GM23338 (cell line): ENCODE measurements around the gene EPHB1. TPM values are rescaled to one million over a fixed set of nuclear protein-coding genes. Genes with fewer than 3 reads are reported as not detected.

ENCODE experiments used
- ATAC-seq: fragments of 200-7000 bp; cut with Tn5 transposase; 3 replicates; pipeline ENCODE4 v1.9.1; 2020
- DNase-seq: peaks from one replicate; pipeline ENCODE4 v3.0.0-alpha.2; 2015; ENCODE audit warnings: low spot score
- H2AFZ ChIP-seq: fragments of 200-600 bp; sonication (generic); 2 replicates; pipeline ENCODE4 v1.8.0; 2016; ENCODE audit warnings: antibody characterized with exemption, mild to moderate bottlenecking, moderate library complexity
- H3F3A ChIP-seq: fragments of 200-600 bp; sonication (generic); replicated peaks from 2 replicates; pipeline ENCODE4 v1.8.0; 2017; ENCODE audit warnings: antibody characterized with exemption, mixed run types, low read depth
- H3K27ac ChIP-seq: fragments of 200-600 bp; sonication (generic); 2 replicates; pipeline ENCODE4 v1.6.1; 2016; ENCODE audit warnings: low read depth
- H3K27me3 ChIP-seq: fragments of 200-600 bp; sonication (generic); 2 replicates; pipeline ENCODE4 v1.8.0; 2016; ENCODE audit warnings: mild to moderate bottlenecking, mixed run types, moderate library complexity; ENCODE audit not compliant: insufficient read depth
- H3K36me3 ChIP-seq: fragments of 200-600 bp; sonication (generic); 2 replicates; pipeline ENCODE4 v1.8.0; 2016; ENCODE audit warnings: mild to moderate bottlenecking; ENCODE audit not compliant: insufficient read depth
- H3K4me1 ChIP-seq: fragments of 200-600 bp; sonication (generic); 2 replicates; pipeline ENCODE4 v1.8.0; 2016; ENCODE audit warnings: mild to moderate bottlenecking, moderate library complexity; ENCODE audit not compliant: insufficient read depth
- H3K4me2 ChIP-seq: fragments of 200-600 bp; sonication (generic); 2 replicates; pipeline ENCODE4 v1.7.1; 2017; ENCODE audit warnings: mixed run types
- H3K4me3 ChIP-seq: fragments of 200-600 bp; sonication (generic); 2 replicates; pipeline ENCODE4 v1.6.1; 2016; ENCODE audit warnings: mixed run types
- H3K79me2 ChIP-seq: fragments of 200-600 bp; sonication (generic); replicated peaks from 2 replicates; pipeline ENCODE4 v1.8.0; 2017; ENCODE audit warnings: mild to moderate bottlenecking; ENCODE audit not compliant: insufficient read depth
- H3K9me2 ChIP-seq: fragments of 200-600 bp; sonication (generic); 2 replicates; pipeline ENCODE4 v1.8.0; 2017; ENCODE audit not compliant: insufficient read depth
- H4K20me1 ChIP-seq: fragments of 200-600 bp; sonication (generic); replicated peaks from 2 replicates; pipeline ENCODE4 v1.8.0; 2017; ENCODE audit warnings: mild to moderate bottlenecking; ENCODE audit not compliant: insufficient read depth
- H3K27ac Mint-ChIP-seq: 2 replicates; pipeline ENCODE4 v1.8.0; 2020; ENCODE audit warnings: inconsistent platforms, mild to moderate bottlenecking, moderate library complexity, mixed read lengths
- H3K27me3 Mint-ChIP-seq: 3 replicates; pipeline ENCODE4 v1.8.0; 2022; ENCODE audit warnings: low read depth, mild to moderate bottlenecking, moderate library complexity, mixed read lengths, inconsistent platforms; ENCODE audit not compliant: insufficient read depth, poor library complexity
- H3K36me3 Mint-ChIP-seq: 3 replicates; pipeline ENCODE4 v1.8.0; 2021; ENCODE audit warnings: low read depth, mild to moderate bottlenecking, inconsistent platforms, moderate library complexity, mixed read lengths
- H3K4me1 Mint-ChIP-seq: 3 replicates; pipeline ENCODE4 v1.8.0; 2020; ENCODE audit warnings: mild to moderate bottlenecking, inconsistent platforms, mixed read lengths
- H3K4me3 Mint-ChIP-seq: 3 replicates; pipeline ENCODE4 v1.8.0; 2021; ENCODE audit warnings: moderate library complexity, mild to moderate bottlenecking, inconsistent platforms, mixed read lengths
- H3K9me3 Mint-ChIP-seq: 3 replicates; pipeline ENCODE4 v1.8.0; 2020; ENCODE audit warnings: moderate library complexity, mild to moderate bottlenecking, inconsistent platforms, mixed read lengths
- EZH2 ChIP-seq: fragments of 200-600 bp; sonication (generic); IDR thresholded peaks from one replicate; pipeline ENCODE4 v1.8.0; 2017; ENCODE audit warnings: antibody characterized with exemption, mild to moderate bottlenecking, low read depth; ENCODE audit not compliant: unreplicated experiment
- EZH2phosphoT487 ChIP-seq: fragments of 200-600 bp; sonication (generic); IDR thresholded peaks from one replicate; pipeline ENCODE4 v1.8.1; 2018; ENCODE audit warnings: antibody characterized with exemption; ENCODE audit not compliant: unreplicated experiment
- NANOG ChIP-seq: IDR thresholded peaks from 2 replicates; pipeline ENCODE4 v1.6.1; 2016; ENCODE audit warnings: antibody characterized with exemption, borderline replicate concordance
- REST ChIP-seq: IDR thresholded peaks from one replicate; pipeline ENCODE4 v1.6.1; 2018; ENCODE audit warnings: antibody characterized with exemption; ENCODE audit not compliant: unreplicated experiment
- ZNF114 ChIP-seq: fragments of 250-450 bp; sonication (Bioruptor Pico); IDR thresholded peaks from 2 replicates; pipeline ENCODE4 v1.5.0; 2020; ENCODE audit warnings: mild to moderate bottlenecking, moderate library complexity
- ZNF331 ChIP-seq: fragments of 250-450 bp; sonication (Bioruptor Pico); IDR thresholded peaks from 2 replicates; pipeline ENCODE4 v1.5.0; 2020; ENCODE audit warnings: low read depth, mild to moderate bottlenecking, moderate library complexity
- polyA plus RNA-seq: library from polyadenylated mRNA; unstranded; fragments of >200 nt; fragmentation: Nextera tagmentation; extraction: Ambion mirVana; gene quantifications from 2 replicates; pipeline ENCODE4 v1.2.1, GENCODE V29; 2016
- total RNA-seq: library from RNA; depleted of rRNA; stranded (reverse); fragments of >200 nt; shearing (Covaris generic); gene quantifications from 2 replicates; pipeline ENCODE4 v1.2.3, GENCODE V29; 2014
- TF ChIP-seq, protein P1 (sequence below): fragments of 250-450 bp; sonication (Bioruptor Pico); IDR thresholded peaks from 2 replicates; pipeline ENCODE4 v1.5.0; 2020; ENCODE audit warnings: mild to moderate bottlenecking, moderate library complexity
- TF ChIP-seq, protein P2 (sequence below): IDR thresholded peaks from 2 replicates; pipeline ENCODE4 v1.6.1; 2016; ENCODE audit warnings: antibody characterized with exemption

The EPHB1 gene
- total and polyA plus RNA-seq, 2 experiments from 2014 or later: 2.7 to 5.2 TPM

GRCh38 chr3:135117977-135118376 lies 322.9 kb downstream of the EPHB1 start:
- Histone ChIP-seq H4K20me1 (no peaks in the 10 kb centered on the region), H3K36me3 (no peaks in the 10 kb centered on the region), H2AFZ (no peak overlapping the region), H3K79me2 (no peaks in the 10 kb centered on the region), H3K9me2 (peaks cover 9% of the 10 kb centered on the region), H3K4me3 (no peak overlapping the region), H3K4me1 (no peaks in the 10 kb centered on the region), H3K27me3 (no peaks in the 10 kb centered on the region), H3K27ac (no peak overlapping the region), H3F3A (no peaks in the 10 kb centered on the region), H3K4me2 (no peak overlapping the region)
- Mint-ChIP-seq H3K9me3 (no peaks in the 10 kb centered on the region), H3K4me3 (no peak overlapping the region), H3K4me1 (no peaks in the 10 kb centered on the region), H3K27ac (no peak overlapping the region), H3K27me3 (no peaks in the 10 kb centered on the region), H3K36me3 (no peaks in the 10 kb centered on the region)
- DNase-seq (no peak), ATAC-seq (no peak)
- TF ChIP-seq, protein P1, sequence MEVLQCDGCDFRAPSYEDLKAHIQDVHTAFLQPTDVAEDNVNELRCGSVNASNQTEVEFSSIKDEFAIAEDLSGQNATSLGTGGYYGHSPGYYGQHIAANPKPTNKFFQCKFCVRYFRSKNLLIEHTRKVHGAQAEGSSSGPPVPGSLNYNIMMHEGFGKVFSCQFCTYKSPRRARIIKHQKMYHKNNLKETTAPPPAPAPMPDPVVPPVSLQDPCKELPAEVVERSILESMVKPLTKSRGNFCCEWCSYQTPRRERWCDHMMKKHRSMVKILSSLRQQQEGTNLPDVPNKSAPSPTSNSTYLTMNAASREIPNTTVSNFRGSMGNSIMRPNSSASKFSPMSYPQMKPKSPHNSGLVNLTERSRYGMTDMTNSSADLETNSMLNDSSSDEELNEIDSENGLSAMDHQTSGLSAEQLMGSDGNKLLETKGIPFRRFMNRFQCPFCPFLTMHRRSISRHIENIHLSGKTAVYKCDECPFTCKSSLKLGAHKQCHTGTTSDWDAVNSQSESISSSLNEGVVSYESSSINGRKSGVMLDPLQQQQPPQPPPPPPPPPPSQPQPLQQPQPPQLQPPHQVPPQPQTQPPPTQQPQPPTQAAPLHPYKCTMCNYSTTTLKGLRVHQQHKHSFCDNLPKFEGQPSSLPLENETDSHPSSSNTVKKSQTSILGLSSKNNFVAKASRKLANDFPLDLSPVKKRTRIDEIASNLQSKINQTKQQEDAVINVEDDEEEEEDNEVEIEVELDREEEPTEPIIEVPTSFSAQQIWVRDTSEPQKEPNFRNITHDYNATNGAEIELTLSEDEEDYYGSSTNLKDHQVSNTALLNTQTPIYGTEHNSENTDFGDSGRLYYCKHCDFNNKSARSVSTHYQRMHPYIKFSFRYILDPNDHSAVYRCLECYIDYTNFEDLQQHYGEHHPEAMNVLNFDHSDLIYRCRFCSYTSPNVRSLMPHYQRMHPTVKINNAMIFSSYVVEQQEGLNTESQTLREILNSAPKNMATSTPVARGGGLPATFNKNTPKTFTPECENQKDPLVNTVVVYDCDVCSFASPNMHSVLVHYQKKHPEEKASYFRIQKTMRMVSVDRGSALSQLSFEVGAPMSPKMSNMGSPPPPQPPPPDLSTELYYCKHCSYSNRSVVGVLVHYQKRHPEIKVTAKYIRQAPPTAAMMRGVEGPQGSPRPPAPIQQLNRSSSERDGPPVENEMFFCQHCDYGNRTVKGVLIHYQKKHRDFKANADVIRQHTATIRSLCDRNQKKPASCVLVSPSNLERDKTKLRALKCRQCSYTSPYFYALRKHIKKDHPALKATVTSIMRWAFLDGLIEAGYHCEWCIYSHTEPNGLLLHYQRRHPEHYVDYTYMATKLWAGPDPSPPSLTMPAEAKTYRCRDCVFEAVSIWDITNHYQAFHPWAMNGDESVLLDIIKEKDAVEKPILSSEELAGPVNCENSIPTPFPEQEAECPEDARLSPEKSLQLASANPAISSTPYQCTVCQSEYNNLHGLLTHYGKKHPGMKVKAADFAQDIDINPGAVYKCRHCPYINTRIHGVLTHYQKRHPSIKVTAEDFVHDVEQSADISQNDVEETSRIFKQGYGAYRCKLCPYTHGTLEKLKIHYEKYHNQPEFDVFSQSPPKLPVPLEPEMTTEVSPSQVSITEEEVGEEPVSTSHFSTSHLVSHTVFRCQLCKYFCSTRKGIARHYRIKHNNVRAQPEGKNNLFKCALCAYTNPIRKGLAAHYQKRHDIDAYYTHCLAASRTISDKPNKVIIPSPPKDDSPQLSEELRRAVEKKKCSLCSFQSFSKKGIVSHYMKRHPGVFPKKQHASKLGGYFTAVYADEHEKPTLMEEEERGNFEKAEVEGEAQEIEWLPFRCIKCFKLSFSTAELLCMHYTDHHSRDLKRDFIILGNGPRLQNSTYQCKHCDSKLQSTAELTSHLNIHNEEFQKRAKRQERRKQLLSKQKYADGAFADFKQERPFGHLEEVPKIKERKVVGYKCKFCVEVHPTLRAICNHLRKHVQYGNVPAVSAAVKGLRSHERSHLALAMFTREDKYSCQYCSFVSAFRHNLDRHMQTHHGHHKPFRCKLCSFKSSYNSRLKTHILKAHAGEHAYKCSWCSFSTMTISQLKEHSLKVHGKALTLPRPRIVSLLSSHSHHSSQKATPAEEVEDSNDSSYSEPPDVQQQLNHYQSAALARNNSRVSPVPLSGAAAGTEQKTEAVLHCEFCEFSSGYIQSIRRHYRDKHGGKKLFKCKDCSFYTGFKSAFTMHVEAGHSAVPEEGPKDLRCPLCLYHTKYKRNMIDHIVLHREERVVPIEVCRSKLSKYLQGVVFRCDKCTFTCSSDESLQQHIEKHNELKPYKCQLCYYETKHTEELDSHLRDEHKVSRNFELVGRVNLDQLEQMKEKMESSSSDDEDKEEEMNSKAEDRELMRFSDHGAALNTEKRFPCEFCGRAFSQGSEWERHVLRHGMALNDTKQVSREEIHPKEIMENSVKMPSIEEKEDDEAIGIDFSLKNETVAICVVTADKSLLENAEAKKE (CRISPR knock-in tag): no peak
- TF ChIP-seq ZNF114 (CRISPR knock-in tag) (no peak), NANOG (no peak), EZH2phosphoT487 (no peak), ZNF331 (CRISPR knock-in tag) (no peak), EZH2 (no peak)

DNA sequence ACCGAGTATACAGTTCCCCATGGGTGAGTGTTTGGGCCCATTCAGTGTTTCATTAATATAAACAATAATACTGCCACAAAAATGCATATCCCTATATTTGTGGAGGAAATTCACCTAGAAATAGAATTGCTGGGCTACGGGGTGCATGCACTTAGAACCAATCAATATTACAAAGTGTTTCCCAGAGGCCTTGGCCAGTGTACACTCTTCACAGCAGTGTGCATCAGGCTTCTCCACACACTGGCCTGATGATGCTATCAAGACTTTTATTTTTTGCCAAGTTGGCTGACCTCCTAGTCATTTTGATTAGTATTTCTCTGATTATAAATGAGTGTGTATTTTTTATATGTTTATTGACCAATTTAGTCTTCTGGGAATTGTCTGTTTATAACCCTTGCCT lies 323.7 kb downstream of the EPHB1 start:
- Histone ChIP-seq H3K36me3 (no peaks in the 10 kb centered on the region), H3F3A (no peaks in the 10 kb centered on the region), H3K9me2 (peaks cover 9% of the 10 kb centered on the region), H3K4me1 (no peaks in the 10 kb centered on the region), H3K4me3 (no peak overlapping the region), H3K79me2 (no peaks in the 10 kb centered on the region), H4K20me1 (no peaks in the 10 kb centered on the region), H3K27me3 (no peaks in the 10 kb centered on the region), H3K27ac (no peak overlapping the region), H2AFZ (no peak overlapping the region), H3K4me2 (no peak overlapping the region)
- H3K27me3 Mint-ChIP-seq: no peaks in the 10 kb centered on the region
- no peaks in the 10 kb centered on the region for H3K36me3 Mint-ChIP-seq
- H3K27ac Mint-ChIP-seq: no peak overlapping the region
- no peak for DNase-seq
- H3K4me1 Mint-ChIP-seq: no peaks in the 10 kb centered on the region
- H3K4me3 Mint-ChIP-seq: no peak overlapping the region
- ATAC-seq: no peak
- H3K9me3 Mint-ChIP-seq: no peaks in the 10 kb centered on the region; the same call in 2 of the 3 replicates
- no peak for TF ChIP-seq REST
- no peak for TF ChIP-seq EZH2phosphoT487
- TF ChIP-seq, protein P2, sequence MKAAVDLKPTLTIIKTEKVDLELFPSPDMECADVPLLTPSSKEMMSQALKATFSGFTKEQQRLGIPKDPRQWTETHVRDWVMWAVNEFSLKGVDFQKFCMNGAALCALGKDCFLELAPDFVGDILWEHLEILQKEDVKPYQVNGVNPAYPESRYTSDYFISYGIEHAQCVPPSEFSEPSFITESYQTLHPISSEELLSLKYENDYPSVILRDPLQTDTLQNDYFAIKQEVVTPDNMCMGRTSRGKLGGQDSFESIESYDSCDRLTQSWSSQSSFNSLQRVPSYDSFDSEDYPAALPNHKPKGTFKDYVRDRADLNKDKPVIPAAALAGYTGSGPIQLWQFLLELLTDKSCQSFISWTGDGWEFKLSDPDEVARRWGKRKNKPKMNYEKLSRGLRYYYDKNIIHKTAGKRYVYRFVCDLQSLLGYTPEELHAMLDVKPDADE: no peak
